Measurements from ENCODE around the gene APLF. TPM values are rescaled to one million over a fixed set of nuclear protein-coding genes. Genes with fewer than 3 reads are reported as not detected.
"Not testable (repeated sequence)": the region's sequence is repeated elsewhere in the genome, so short reads cannot be mapped to it uniquely, and the experiment has no call there.

Gene APLF
- total RNA-seq, 2 donors from 2014 or later = 8.7 to 9.7 TPM

- H3K4me1 ChIP-seq (ENCODE audit: control insufficient read depth, insufficient read depth, low read length); H3K9ac ChIP-seq (ENCODE audit: extremely low read depth, low read length, poor library complexity, severe bottlenecking); H3K4me3 Mint-ChIP-seq; H3K27me3 ChIP-seq (ENCODE audit: control insufficient read depth, insufficient read depth, low read length, poor library complexity, severe bottlenecking); H3K36me3 ChIP-seq (ENCODE audit: control insufficient read depth, insufficient read depth, low read length); H3K4me1 Mint-ChIP-seq; H3K27ac Mint-ChIP-seq; H3K27me3 Mint-ChIP-seq (ENCODE audit: insufficient read depth); H3K27ac ChIP-seq (ENCODE audit: low read depth, low read length); H3K4me3 ChIP-seq (ENCODE audit: low read length); DNase-seq; H3K9me3 ChIP-seq (ENCODE audit: control insufficient read depth, low read length): not testable (repeated sequence)
- peaks cover 18% of the 10 kb centered on the region for H3K9me3 Mint-ChIP-seq
- peaks cover 34% of the 10 kb centered on the region for H3K36me3 Mint-ChIP-seq (ENCODE audit: low read depth)
- 94 to 95% methylated on average over 4 to 16 of the region's 16 CpGs for WGBS, 2 experiments (ENCODE audit: insufficient coverage in 1 of 2, insufficient read length in 1 of 2)
Observed at GRCh38 chr2:68529156-68529555, 61.8 kb downstream of the APLF start.

- Mint-ChIP-seq H3K36me3 (ENCODE audit: low read depth) (peaks cover 32% of the 10 kb centered on the region), H3K4me1 (peaks cover 10% of the 10 kb centered on the region), H3K9me3 (peaks cover 18% of the 10 kb centered on the region)
- not testable (repeated sequence) for H3K4me3 ChIP-seq (ENCODE audit: low read length); H3K27ac Mint-ChIP-seq; H3K9ac ChIP-seq (ENCODE audit: extremely low read depth, low read length, poor library complexity, severe bottlenecking); DNase-seq; H3K36me3 ChIP-seq (ENCODE audit: control insufficient read depth, insufficient read depth, low read length); H3K4me1 ChIP-seq (ENCODE audit: control insufficient read depth, insufficient read depth, low read length); H3K27me3 Mint-ChIP-seq (ENCODE audit: insufficient read depth); H3K27me3 ChIP-seq (ENCODE audit: control insufficient read depth, insufficient read depth, low read length, poor library complexity, severe bottlenecking); H3K9me3 ChIP-seq (ENCODE audit: control insufficient read depth, low read length); H3K4me3 Mint-ChIP-seq; H3K27ac ChIP-seq (ENCODE audit: low read depth, low read length)
- WGBS, 2 experiments (ENCODE audit: insufficient coverage in 1 of 2, insufficient read length in 1 of 2) = 94% methylated on average over 6 of the region's 17 CpGs; no CpG with 5 or more reads in 1 of the 2 experiments
Observed at GRCh38 chr2:68529651-68530050, 62.3 kb downstream of the APLF start.

GRCh38 chr2:68536000-68536399 lies 68.6 kb downstream of the APLF start:
- Mint-ChIP-seq H3K27ac (no peak overlapping the region), H3K9me3 (no peaks in the 10 kb centered on the region), H3K4me1 (peaks cover 10% of the 10 kb centered on the region), H3K27me3 (ENCODE audit: insufficient read depth) (no peaks in the 10 kb centered on the region), H3K4me3 (no peak overlapping the region), H3K36me3 (ENCODE audit: low read depth) (peaks cover 8% of the 10 kb centered on the region)
- H3K4me1 ChIP-seq (ENCODE audit: control insufficient read depth, insufficient read depth, low read length) = peaks cover 4% of the 10 kb centered on the region
- no peaks in the 10 kb centered on the region for H3K27me3 ChIP-seq (ENCODE audit: control insufficient read depth, insufficient read depth, low read length, poor library complexity, severe bottlenecking)
- H3K9ac ChIP-seq (ENCODE audit: extremely low read depth, low read length, poor library complexity, severe bottlenecking) = no peak overlapping the region
- TF ChIP-seq CTCF (conservative IDR thresholded peaks at IDR 0.05) = no peak
- no peaks in the 10 kb centered on the region for H3K9me3 ChIP-seq (ENCODE audit: control insufficient read depth, low read length)
- H3K27ac ChIP-seq (ENCODE audit: low read depth, low read length) = no peak overlapping the region
- H3K36me3 ChIP-seq (ENCODE audit: control insufficient read depth, insufficient read depth, low read length) = no peaks in the 10 kb centered on the region
- H3K4me3 ChIP-seq (ENCODE audit: low read length) = no peak overlapping the region
- WGBS, 2 experiments (ENCODE audit: insufficient coverage in 1 of 2, insufficient read length in 1 of 2) = 94% methylated on average over 3 of the region's 3 CpGs; no CpG with 5 or more reads in 1 of the 2 experiments
- no peak for DNase-seq

GRCh38 chr2:68537011-68537410 lies 69.6 kb downstream of the APLF start:
- Mint-ChIP-seq H3K9me3 (no peaks in the 10 kb centered on the region), H3K36me3 (ENCODE audit: low read depth) (peaks cover 8% of the 10 kb centered on the region), H3K4me3 (no peak overlapping the region), H3K4me1 (peaks cover 10% of the 10 kb centered on the region), H3K27me3 (ENCODE audit: insufficient read depth) (no peaks in the 10 kb centered on the region), H3K27ac (no peak overlapping the region)
- H3K9ac ChIP-seq (ENCODE audit: extremely low read depth, low read length, poor library complexity, severe bottlenecking) = no peak overlapping the region
- 85 to 88% methylated on average over 3 to 4 of the region's 4 CpGs for WGBS, 2 experiments (ENCODE audit: insufficient coverage in 1 of 2, insufficient read length in 1 of 2)
- no peaks in the 10 kb centered on the region for H3K36me3 ChIP-seq (ENCODE audit: control insufficient read depth, insufficient read depth, low read length)
- no peaks in the 10 kb centered on the region for H3K9me3 ChIP-seq (ENCODE audit: control insufficient read depth, low read length)
- no peaks in the 10 kb centered on the region for H3K27me3 ChIP-seq (ENCODE audit: control insufficient read depth, insufficient read depth, low read length, poor library complexity, severe bottlenecking)
- peaks cover 4% of the 10 kb centered on the region for H3K4me1 ChIP-seq (ENCODE audit: control insufficient read depth, insufficient read depth, low read length)
- H3K4me3 ChIP-seq (ENCODE audit: low read length) = no peak overlapping the region
- TF ChIP-seq CTCF (conservative IDR thresholded peaks at IDR 0.05) = no peak
- no peak overlapping the region for H3K27ac ChIP-seq (ENCODE audit: low read depth, low read length)
- no peak for DNase-seq

Measured in endodermal cell (in vitro differentiated cells).